GM12878 (cell line): ENCODE data around the gene LYPD4.

Experiments
- CHD2 ChIP-seq: IDR thresholded peaks from 2 replicates; pipeline ENCODE4 v1.6.1; 2011; ENCODE audit warnings: low read depth, low read length, improper control_type of control experiment, borderline replicate concordance
- CTCF ChIP-seq, 3 experiments: IDR thresholded peaks in 2 of 3; conservative IDR thresholded peaks in 1 of 3; 2 replicates each; pipeline ENCODE4 v1.5.1; 2011; ENCODE audit warnings: low read depth in 3 of 3, low read length in 3 of 3, mild to moderate bottlenecking in 3 of 3, control low read depth in 2 of 3, moderate library complexity in 2 of 3, inconsistent platforms in 1 of 3, mixed read lengths in 1 of 3; ENCODE audit not compliant: control insufficient read depth in 2 of 3, insufficient read depth in 1 of 3; ENCODE audit errors: extremely low read depth in 1 of 3
- EZH2 ChIP-seq: IDR thresholded peaks from 2 replicates; pipeline ENCODE4 v1.6.1; 2012; ENCODE audit warnings: low read depth, mild to moderate bottlenecking, control low read depth, inconsistent platforms, low read length, borderline replicate concordance; ENCODE audit not compliant: control insufficient read depth
- POLR2AphosphoS5 ChIP-seq: IDR thresholded peaks from 2 replicates; pipeline ENCODE4 v1.6.1; 2011; ENCODE audit warnings: mild to moderate bottlenecking, low read length, inconsistent platforms
- PRDM15 ChIP-seq: fragments of 450-650 bp; formaldehyde crosslinking; IDR thresholded peaks from 2 replicates; pipeline ENCODE4 v1.4.0; 2020; ENCODE audit warnings: mild to moderate bottlenecking, moderate library complexity
- ZBED1 ChIP-seq: IDR thresholded peaks from 2 replicates; pipeline ENCODE4 v1.6.1; 2016; ENCODE audit warnings: borderline replicate concordance
- ZZZ3 ChIP-seq: IDR thresholded peaks from 2 replicates; pipeline ENCODE4 v1.6.1; 2011; ENCODE audit warnings: low read depth; ENCODE audit not compliant: control insufficient read depth, insufficient read length

- TF ChIP-seq PRDM15 (CRISPR knock-in tag): no peak
- TF ChIP-seq ZBED1: no peak
- TF ChIP-seq EZH2: no peak
- TF ChIP-seq CHD2: no peak
- no peak for TF ChIP-seq POLR2AphosphoS5
- no peak for TF ChIP-seq CTCF (IDR thresholded peaks at IDR 0.05 in 2 of 3, conservative IDR thresholded peaks at IDR 0.05 in 1 of 3; ENCODE audit: control insufficient read depth in 2 of 3, extremely low read depth in 1 of 3, insufficient read depth in 1 of 3, low read depth in 3 of 3, low read length in 3 of 3)
- no peak for TF ChIP-seq ZZZ3
Observed at GRCh38 chr19:41848666-41849065, 4.2 kb upstream of the LYPD4 start.
